Stimulated activated CD4-positive, alpha-beta T cell treated with anti-CD3 and anti-CD28 coated beads, Interleukin-4, amount 100 ng/mL, for 48 hours (primary cell): ENCODE data around the gene TCF20.

Source experiments
- DNase-seq, 2 donors: peaks; one replicate each; pipeline ENCODE4 v3.0.0-alpha.2; 2020; ENCODE audit warnings: low read depth in 2 of 2

Gene TCF20

DNA sequence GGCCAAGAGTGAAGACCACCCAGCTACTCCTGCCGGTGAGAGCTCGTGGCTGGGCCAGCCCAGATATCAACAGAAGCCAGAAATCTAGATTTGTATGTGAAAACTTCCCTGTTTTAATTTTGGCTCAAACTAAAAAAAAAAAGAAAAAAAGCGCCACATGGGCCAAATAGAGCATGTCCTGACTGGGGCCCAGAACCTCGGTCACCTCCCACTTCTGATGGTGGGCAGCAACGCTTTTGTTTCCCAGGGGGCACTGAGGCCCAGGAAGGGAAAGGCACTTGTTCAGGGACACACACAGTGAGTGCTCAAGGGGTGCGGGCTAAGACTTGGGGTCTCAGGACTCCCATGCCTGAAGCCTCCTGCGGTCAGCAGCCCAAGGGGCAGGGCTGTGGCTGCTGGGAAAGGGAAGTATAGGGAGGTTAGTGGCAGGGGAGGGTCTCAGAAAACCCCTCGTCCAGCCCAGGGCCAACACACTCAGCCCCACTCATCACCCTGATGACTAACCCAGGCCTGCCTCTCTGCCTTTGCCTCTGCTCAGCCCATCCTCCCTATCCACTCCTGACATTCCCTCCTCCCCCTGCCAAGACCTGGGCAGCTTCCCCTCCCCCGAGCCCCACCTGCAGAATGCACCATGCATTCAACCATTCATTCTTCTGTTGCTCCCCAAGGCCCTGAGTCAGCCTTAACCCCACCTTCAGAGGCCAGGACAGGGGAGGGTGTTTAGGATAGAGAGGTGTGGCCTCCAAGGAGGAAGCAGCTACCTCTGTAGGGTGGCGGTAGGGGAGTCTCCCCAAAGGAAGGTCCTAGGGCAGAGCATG lies 30.0 kb upstream of the TCF20 start:
- DNase-seq = peak in 1 of 2 donors; percentile 29

DNA sequence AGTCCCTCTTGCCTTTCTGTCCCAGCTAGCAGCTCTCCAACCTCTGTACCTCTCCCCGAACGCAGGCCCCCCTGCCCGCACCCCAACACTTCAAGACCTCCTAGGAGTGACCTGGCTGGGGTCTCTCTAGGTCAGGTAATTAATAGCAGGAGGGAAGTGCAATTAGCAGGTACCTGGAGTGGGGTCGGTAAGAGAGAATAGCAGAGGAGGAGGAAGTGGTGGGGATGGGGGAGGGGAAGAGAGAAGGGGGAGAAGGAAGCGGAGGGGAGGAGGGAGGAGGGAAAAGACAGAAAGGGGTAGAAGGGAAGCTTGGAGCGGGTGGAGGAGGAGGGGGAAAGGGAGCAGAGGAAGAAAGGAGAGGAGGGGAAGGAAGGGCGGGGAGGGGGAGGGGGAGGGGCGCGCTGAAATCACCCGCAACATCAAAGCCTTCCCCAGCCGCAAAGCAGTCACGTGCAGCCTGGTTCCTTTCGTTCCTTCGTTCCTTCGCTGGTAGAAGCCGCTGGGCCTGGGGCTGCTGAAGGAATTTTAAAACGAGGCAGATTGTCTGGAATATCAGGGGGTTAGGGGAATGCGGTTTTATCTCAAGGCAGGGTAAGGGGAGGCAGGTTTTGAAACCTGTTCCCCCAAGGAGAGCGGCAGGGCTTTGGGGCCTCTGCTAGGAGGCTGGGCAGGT lies 29.3 kb upstream of the TCF20 start:
- DNase-seq = no peak

DNA sequence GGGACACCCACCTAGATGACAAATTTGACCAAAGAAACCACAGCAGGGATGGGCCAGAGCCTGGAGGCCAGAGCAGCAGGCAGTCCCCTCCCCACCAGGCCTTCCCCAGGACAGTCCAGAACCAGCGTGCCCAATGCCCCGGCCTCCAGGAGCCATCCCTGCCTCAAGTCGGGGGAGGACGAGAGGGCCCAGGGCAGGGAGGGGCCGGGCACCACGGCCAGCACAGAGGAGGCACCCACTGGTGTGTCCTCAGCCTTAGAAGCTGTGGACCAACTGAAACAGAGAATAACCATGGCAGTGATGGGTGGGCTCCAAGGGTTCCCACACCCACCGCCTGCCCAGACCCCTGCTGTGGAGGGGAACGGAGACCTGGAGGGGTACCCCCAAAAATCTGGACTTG lies 28.3 kb upstream of the TCF20 start:
- DNase-seq = no peak

DNA sequence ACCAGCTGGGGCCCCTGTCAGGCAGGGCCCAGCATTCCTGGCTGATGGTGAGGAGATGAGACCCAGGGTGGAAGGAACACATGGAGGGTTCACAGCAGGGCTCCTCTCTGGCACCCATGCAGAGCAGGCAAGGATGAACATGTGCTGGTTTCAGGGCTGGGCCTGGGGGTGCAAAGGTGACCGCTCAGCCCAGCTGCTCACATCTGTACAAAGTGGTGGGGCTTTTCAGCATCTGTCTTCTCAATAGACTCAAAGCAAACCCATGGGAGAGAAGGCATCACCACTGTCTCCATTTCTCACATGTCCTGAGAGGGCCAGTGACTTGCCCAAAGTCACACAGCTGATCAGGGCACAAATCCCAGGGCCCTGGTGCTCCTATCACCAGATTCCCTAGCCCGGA lies 27.3 kb upstream of the TCF20 start:
- DNase-seq = no peak

DNA sequence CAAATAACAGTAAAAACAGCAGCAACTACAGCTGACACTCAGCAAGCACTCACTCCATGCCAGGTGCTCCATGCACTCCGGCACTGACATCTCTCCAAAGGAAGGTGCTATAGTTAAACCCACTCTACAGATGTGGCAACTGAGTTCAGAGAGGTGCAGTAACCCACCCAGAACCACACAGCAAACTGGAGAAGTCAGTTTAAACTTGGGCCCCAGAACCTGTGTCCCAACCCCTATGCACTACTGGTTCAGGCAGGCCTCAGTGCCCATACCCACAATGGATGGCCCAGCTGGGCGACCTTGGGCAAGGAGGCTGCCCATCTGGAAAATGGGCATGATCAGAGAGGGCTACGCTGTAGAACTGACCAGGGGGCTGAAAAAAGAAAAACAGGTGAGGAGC lies 26.4 kb upstream of the TCF20 start:
- no peak for DNase-seq

DNA sequence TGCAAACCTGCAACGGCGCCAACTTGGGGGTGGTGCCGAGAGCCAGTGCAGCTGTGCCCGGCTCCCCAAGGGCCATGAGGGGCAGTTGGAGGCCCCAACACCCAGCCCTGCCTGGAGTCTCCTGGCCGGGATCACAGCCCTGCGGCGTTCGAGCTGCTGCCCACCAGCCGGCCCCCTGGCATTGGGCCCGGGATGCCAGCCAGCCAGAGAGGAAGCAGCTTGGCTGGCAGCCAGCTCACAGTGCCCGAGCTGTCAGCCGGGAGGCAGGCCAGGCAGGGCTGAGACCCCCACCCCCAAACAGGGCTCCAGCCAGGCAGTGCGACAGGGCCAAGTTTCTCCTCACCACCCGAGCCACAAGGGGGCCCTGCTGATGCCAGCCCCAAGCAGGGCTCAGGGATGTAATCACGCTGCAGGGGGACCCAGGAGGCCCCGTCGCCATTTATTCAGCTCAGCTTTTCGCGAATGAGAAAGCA lies 26.0 kb upstream of the TCF20 start:
- no peak for DNase-seq

DNA sequence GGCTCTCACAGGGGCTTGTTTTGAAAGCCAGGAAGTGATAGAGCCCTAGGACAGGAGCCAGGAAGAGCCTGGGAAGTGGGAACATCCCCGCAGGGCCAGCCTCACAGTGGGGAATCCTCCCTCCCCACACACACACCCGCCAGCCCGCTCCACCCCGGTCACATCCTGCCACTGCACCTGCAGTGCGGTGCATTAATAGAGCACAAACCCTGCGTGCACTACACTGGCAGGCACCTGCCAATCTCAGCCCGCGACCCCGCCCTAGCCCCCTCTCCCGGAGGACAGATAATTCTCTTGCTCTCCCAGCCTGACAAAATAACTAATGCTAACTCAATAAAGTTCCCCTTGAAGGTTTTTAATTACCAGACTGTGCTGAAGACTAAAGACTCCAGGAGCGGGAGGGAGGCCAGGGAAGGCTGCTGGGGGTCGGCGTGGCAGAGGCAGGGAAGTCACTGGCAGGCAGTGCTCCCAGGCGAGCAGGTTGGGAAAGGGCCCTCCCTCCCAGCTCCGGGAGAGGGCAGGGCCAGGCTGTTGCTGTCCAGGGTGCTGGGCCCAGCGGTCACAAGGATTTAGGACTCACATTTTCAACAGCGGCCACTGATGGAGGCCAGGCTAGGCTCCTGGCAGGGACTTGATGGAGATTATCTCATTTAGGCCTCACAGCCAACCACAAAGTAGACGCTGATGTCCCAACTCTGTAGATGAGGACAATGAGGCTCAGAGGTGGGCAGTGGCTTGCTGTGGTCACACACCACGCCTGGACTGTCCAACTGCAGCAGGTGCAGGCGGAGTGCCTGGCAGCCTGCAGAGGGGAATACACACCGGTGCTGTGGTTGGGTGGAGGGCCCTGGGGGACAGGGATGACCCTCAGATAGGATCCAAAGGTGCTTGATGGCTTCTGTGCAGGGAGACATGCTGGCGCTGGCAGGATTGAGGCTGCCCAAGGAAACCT lies 23.9 kb upstream of the TCF20 start:
- no peak for DNase-seq

DNA sequence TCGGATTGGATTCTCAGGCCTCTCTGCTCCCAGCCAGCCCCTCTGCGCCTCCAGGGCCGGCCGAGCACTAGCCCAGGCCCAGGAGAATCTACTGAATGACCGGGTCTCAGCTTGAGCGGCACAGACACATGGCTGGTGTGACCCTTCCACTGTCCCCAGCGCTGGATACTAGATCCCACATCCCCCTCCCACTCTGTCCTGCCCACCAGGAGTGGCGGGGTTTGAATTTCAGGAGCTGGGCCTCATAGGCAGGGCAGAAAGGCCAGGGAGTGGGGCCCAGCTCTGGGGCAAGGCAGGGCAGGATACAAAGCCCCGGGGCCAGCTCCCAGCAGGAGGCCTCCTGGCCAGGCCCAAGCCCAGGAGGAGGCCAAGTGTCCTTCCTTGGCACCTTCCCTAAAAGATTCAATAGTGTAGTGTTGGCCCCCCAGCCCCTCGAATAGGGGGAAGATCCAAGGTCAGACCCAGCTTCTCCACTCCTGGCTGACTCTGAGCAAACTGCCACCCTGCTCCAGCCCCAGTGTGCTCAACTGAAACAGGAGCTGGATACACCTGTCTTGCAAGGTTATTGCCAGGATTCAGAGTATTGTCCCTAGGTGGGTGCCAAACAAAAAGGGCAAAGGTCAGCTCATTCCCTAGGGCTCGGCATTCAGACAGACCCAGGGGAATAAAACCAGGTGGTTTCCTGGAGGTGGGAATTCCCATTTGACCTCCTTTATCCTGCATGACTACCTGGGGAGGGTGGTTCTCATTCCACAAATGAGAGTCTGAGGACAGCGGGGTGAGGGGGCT lies 22.5 kb upstream of the TCF20 start:
- DNase-seq = no peak

DNA sequence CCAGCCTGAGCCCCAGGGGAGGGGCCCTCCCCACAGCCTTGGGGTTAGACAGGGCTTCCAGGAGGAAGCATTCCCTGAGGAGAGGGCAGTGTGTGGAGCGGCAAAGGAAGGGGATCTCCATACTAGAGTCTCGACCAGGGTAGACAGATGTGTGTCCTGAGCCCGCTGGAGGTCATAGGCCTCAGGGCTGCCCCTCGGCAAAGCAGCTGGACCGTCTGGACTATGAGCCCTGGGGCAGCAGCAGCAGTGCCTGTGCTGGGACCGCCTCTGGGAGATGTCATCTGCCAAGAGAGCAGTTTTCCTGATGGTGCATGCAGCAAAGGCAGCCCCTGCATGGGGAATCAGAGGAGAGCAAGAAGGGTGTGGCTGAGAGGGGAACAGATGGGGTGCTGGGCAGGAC lies 20.8 kb upstream of the TCF20 start:
- no peak for DNase-seq

DNA sequence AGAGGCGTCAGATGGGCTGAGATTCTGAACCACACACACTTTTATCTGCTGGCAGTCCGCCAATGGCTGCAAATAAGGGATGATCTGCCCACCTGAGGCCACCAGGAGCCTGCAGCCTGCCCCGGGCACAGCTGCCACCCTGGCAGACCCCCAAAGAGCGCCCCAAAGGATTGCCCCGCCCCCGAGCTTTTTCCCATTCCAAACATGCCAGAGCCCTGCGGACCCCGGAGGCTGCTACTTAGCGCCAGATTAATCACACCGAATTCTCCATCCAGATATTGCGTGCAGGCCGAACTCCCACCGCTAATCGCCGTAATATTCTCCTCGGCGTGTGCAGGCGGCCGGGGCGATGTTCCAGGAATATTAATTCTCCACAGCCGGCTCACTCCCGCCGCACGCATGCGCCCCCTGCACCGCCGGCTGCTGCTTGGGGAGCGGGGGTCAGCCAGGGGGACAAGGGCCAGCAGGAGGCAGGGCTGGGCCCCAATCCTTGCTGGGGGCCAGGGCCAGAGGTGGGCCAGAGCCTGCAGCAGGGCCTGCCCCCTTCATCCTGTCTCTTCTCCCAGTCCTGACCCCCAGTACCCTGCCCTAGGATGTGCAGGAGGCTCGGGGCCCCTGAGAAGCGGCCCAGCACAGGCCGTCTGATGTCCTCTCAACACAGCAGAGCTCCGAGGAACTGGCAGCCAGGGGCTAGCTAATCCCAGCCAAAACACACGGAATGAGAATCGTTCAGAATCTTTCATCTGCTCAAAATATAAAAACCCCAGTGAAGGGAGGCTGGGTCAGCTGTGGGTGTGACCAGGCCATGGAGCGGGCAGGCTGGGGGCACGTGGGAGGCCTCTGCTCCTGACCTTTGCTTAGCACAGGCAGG lies 19.5 kb upstream of the TCF20 start:
- DNase-seq = no peak

DNA sequence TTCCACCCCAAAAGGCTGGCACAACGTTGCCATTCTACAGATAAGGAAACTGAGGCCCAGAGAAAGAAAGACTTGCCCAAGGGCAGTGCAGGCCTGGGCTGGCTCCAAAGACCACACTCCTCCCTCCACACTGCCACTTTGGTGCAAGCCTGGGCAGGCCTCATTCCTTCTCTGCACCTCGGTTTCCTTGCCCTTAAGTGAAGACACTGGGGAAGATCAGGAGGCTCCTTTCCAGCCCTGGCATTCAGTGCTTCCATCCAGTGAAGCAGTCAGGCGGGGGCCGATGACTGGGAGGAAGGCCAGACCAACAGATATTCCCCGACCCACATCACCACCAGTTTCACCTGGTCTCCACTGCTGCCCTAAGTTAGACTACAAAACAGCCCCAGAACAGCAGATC lies 18.3 kb upstream of the TCF20 start:
- DNase-seq = no peak

DNA sequence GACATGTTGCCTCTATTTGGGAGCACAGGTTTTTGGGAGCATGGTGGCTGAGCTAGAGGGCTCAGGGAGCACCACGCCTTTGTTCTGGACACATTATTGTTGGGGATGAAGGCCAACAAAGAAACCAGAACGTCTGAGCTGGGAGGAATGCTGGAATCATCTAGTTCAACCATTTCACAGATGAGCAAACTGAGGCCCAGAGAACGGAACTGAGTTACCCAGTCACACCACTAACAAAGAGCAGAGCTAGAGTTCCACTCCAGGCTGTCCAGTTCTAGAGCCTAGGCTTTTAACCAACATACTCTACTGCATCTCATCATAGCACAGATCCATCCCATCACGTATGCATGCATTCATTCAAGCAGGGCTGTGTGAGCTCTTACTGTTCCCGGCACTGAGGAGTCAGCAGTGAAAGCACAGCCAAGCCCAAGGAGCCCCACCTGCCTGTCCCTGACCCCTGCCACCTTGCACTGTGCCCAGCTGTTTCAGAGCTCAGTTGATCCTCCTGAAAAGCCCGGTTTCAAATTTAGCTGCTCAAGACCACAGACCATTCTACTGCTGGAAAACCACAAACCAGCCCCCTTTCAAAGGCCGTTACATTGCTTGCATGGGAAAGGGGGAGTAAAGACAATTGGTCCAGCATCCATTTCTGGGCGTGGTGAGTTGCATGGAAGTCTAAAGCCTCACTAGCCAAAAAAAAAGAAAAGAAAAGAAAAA lies 16.9 kb upstream of the TCF20 start:
- no peak for DNase-seq

DNA sequence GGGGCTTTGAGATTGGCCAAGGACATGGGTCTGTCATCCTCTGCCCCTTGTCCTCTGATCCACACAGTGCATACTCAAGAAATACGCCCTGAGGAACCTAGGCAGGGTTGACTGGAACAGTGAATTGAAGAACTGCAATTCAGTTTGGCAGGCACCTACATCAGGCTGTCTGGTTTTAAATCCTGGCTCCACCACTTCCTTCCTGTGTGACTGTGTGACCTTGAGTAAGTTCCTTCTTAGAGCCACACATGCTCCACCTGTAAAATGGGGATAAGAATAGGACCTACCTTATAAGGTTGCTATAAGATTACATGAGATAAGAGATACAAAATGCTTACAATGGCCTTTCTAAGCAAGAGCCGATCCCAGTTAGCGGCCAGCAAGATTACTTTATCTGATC lies 15.8 kb upstream of the TCF20 start:
- DNase-seq = no peak

DNA sequence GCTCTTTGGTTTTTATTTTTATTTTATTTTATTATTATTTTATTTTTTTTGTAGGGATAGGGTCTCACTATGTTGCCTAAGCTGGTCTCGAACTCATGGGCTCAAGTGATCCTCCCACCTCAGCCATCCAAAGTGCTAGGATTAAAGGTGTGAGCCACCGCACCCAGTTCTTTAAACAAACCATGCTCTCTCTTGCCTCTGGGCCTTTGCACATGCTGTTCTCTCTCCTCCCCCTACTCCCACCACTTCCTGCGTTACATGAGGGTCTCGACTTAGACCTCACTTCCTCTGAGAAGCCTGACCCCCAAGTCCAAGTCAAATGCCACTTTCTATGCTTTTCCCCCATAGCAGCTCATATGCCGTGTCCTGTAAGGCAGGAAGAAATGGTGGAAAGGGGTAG lies 15.2 kb upstream of the TCF20 start:
- no peak for DNase-seq

DNA sequence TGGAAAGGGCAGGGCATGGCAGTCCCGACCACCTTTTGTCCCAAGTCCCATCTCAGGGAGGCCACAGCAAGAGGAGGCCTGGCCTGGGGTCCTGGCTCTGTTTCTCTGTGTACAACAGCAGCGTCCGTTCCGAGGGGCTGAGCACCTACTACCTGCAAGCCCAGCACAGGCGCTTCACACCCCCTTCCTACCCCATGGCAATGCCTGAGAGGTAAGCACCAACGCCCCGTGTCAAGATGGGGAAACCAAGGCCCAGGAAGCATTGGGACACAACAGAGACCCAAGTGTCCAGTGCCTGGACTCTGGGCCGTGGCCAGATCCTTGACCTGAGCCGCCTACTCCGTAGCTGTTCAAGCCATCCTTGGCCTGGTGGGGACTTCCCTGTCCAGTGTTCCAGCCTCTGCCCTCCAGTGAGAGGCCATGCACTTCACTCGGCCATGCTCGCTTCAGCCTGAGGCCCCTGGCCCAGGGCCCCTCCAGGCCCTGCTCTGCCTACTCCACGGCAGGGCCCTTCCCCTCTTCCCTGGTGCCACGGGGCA lies 14.3 kb upstream of the TCF20 start:
- no peak for DNase-seq

DNA sequence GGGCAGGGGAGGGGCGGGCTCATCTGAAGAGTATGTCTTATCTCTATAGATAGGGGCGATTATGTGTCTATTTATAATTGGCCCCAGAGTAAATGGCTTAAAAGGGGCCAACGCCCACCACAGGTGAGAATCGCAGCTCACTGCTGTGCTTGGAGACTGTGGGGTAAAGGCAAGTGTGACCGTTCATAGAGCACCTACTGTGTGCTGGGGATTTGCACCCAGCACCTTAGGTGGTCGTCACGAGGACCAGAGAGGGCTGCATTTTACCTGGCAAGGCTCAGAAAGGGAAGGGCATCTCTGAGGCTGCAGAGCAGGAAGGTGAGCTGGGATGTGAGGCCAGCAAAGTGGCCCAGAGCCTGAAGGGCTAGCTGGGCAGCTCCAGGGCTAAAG lies 13.7 kb upstream of the TCF20 start:
- DNase-seq = no peak

DNA sequence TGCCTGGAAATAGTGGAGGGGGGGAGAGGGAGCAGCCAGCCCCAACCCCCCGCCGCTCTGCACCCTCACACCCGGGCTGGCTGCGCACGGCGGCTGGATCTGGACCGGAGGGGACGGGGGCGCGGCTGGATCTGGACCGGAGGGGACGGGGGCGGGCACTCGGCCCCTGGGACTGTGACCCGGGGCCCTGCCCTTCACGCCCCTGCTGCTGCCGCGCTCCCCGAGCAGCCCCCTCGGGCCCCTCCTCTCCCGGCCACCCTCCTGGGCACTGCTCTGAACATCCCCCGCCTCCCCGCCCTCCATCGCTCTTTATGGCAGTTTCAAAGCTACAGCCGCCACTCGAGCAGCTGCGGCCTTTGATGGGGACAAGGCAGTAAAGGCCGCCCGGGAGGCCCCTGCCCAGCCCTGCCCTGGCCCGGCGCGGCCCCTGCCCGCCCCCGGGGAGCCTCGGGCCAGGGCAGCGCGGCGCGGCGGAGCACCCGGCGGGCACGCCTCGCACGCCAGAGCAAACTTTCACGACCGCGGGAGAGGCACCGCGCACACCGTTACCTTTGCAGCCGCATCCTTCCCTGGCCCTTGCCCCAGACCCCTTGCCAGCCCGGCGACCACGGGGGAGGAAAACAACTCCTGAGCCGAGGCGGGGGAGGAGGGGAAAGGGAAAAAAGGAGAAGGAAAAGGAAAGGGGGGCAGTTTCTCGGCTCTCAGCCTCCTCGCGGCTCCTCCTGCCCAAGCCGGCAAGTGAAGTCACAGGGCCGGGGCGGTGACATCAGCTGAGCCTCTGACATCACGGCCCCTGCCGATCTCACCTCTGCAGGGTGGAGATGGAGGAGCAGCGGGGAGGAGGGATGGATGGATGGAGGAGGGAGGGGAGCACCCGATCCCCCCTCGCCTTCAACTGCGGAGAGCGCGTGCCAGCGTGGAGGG lies 13.1 kb upstream of the TCF20 start:
- DNase-seq = peak in 1 of 2 donors; percentile 17

DNA sequence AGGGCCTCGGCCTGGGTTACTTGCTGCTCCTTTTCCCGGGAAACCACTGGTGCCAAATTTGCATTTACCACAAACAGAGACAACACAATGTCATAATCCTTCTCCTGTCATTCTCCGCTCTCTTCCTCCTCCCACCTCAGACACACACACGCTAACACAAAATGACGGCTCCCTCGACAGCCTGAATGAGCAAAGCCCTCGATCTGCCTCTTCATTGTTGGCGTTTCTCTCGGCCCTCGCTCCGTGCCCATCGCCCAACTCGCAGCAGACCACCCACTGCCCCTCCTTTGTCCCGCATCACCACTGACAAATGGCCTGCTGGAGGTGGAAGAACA lies 12.5 kb upstream of the TCF20 start:
- DNase-seq = no peak
